Measurements from ENCODE around the gene PLXNC1.

The PLXNC1 gene

GRCh38 chr12:94178054-94178453, 29.7 kb downstream of the PLXNC1 start:
- Histone ChIP-seq H2BK12ac (ENCODE audit: low read length) (no peak overlapping the region), H3K36me3 (ENCODE audit: control insufficient read depth in 1 of 2, insufficient read depth in 2 of 2, low read length in 2 of 2) (no peaks in the 10 kb centered on the region), H2AFZ (ENCODE audit: insufficient read depth, low read length, poor library complexity) (no peak overlapping the region), H3K4me3 (ENCODE audit: low read depth, low read length) (no peak overlapping the region), H2AK5ac (ENCODE audit: low read length) (no peak overlapping the region), H3K27me3 (ENCODE audit: insufficient read depth, low read length) (no peaks in the 10 kb centered on the region), H3K4me1 (ENCODE audit: control insufficient read depth in 1 of 2, insufficient read depth in 2 of 2, low read length in 2 of 2) (peaks cover 0 to 2% of the 10 kb centered on the region in 2 experiments), H3K4me2 (ENCODE audit: low read length) (no peak overlapping the region), H2BK120ac (ENCODE audit: insufficient read depth, low read length, poor library complexity) (no peak overlapping the region), H3K9ac (ENCODE audit: low read length) (no peak overlapping the region), H3K27ac (ENCODE audit: low read depth, low read length) (no peak overlapping the region), H3K9me3 (ENCODE audit: insufficient read depth, low read depth, low read length) (no peaks in the 10 kb centered on the region), H4K91ac (ENCODE audit: low read depth, low read length) (no peak overlapping the region), H3K18ac (ENCODE audit: low read length) (no peak overlapping the region), H4K12ac (ENCODE audit: low read depth, low read length) (no peak overlapping the region), H3K4ac (ENCODE audit: low read depth, low read length) (no peak overlapping the region), H3K14ac (ENCODE audit: low read length) (no peak overlapping the region), H3K79me2 (ENCODE audit: control insufficient read depth, insufficient read depth, low read length, poor library complexity) (no peaks in the 10 kb centered on the region), H2BK5ac (ENCODE audit: low read depth, low read length, poor library complexity) (no peak overlapping the region), H4K8ac (ENCODE audit: low read depth, low read length) (no peak overlapping the region), H3K23ac (ENCODE audit: low read length) (no peak overlapping the region), H3K79me1 (ENCODE audit: low read length) (peaks cover 3% of the 10 kb centered on the region)
- DNase-seq, result no peak

- no peaks in the 10 kb centered on the region for H3K36me3 ChIP-seq (ENCODE audit: control insufficient read depth in 1 of 2, insufficient read depth in 2 of 2, low read length in 2 of 2)
- H2AK5ac ChIP-seq (ENCODE audit: low read length), result no peak overlapping the region
- H3K27me3 ChIP-seq (ENCODE audit: insufficient read depth, low read length), result no peaks in the 10 kb centered on the region
- no peak overlapping the region for H3K27ac ChIP-seq (ENCODE audit: low read depth, low read length)
- no peaks in the 10 kb centered on the region for H3K9me3 ChIP-seq (ENCODE audit: insufficient read depth, low read depth, low read length)
- H2AFZ ChIP-seq (ENCODE audit: insufficient read depth, low read length, poor library complexity), result no peak overlapping the region
- no peak overlapping the region for H4K12ac ChIP-seq (ENCODE audit: low read depth, low read length)
- WGBS (ENCODE audit: extremely low coverage, insufficient coverage, insufficient read length), result no CpG with 5 or more reads among the region's 3 CpGs
- no peaks in the 10 kb centered on the region for H3K79me1 ChIP-seq (ENCODE audit: low read length)
- H3K4me3 ChIP-seq (ENCODE audit: low read depth, low read length), result no peak overlapping the region
- H3K4me1 ChIP-seq (ENCODE audit: control insufficient read depth in 1 of 2, insufficient read depth in 2 of 2, low read length in 2 of 2), result no peaks in the 10 kb centered on the region
- DNase-seq, result no peak
- no peaks in the 10 kb centered on the region for H3K79me2 ChIP-seq (ENCODE audit: control insufficient read depth, insufficient read depth, low read length, poor library complexity)
- H3K18ac ChIP-seq (ENCODE audit: low read length), result no peak overlapping the region
- H2BK120ac ChIP-seq (ENCODE audit: insufficient read depth, low read length, poor library complexity), result no peak overlapping the region
- no peak overlapping the region for H3K14ac ChIP-seq (ENCODE audit: low read length)
- H3K4ac ChIP-seq (ENCODE audit: low read depth, low read length), result no peak overlapping the region
- no peak overlapping the region for H3K9ac ChIP-seq (ENCODE audit: low read length)
- no peak overlapping the region for H3K4me2 ChIP-seq (ENCODE audit: low read length)
- no peak overlapping the region for H2BK5ac ChIP-seq (ENCODE audit: low read depth, low read length, poor library complexity)
- no peak overlapping the region for H2BK12ac ChIP-seq (ENCODE audit: low read length)
- H4K8ac ChIP-seq (ENCODE audit: low read depth, low read length), result no peak overlapping the region
- no peak overlapping the region for H3K23ac ChIP-seq (ENCODE audit: low read length)
- no peak overlapping the region for H4K91ac ChIP-seq (ENCODE audit: low read depth, low read length)
Observed at GRCh38 chr12:94178882-94179281, 30.5 kb downstream of the PLXNC1 start.

GRCh38 chr12:94179723-94180122, 31.3 kb downstream of the PLXNC1 start:
- Histone ChIP-seq H3K27ac (ENCODE audit: low read depth, low read length) (no peak overlapping the region), H4K8ac (ENCODE audit: low read depth, low read length) (no peak overlapping the region), H2AFZ (ENCODE audit: insufficient read depth, low read length, poor library complexity) (no peak overlapping the region), H2AK5ac (ENCODE audit: low read length) (no peak overlapping the region), H3K9me3 (ENCODE audit: insufficient read depth, low read depth, low read length) (no peaks in the 10 kb centered on the region), H2BK120ac (ENCODE audit: insufficient read depth, low read length, poor library complexity) (no peak overlapping the region), H3K4ac (ENCODE audit: low read depth, low read length) (no peak overlapping the region), H4K12ac (ENCODE audit: low read depth, low read length) (no peak overlapping the region), H3K18ac (ENCODE audit: low read length) (no peak overlapping the region), H3K4me1 (ENCODE audit: control insufficient read depth in 1 of 2, insufficient read depth in 2 of 2, low read length in 2 of 2) (no peaks in the 10 kb centered on the region), H3K79me2 (ENCODE audit: control insufficient read depth, insufficient read depth, low read length, poor library complexity) (no peaks in the 10 kb centered on the region), H3K79me1 (ENCODE audit: low read length) (no peaks in the 10 kb centered on the region), H3K27me3 (ENCODE audit: insufficient read depth, low read length) (no peaks in the 10 kb centered on the region), H3K4me2 (ENCODE audit: low read length) (no peak overlapping the region), H4K91ac (ENCODE audit: low read depth, low read length) (no peak overlapping the region), H3K23ac (ENCODE audit: low read length) (no peak overlapping the region), H3K14ac (ENCODE audit: low read length) (no peak overlapping the region), H2BK12ac (ENCODE audit: low read length) (no peak overlapping the region), H2BK5ac (ENCODE audit: low read depth, low read length, poor library complexity) (no peak overlapping the region), H3K36me3 (ENCODE audit: control insufficient read depth in 1 of 2, insufficient read depth in 2 of 2, low read length in 2 of 2) (no peaks in the 10 kb centered on the region), H3K9ac (ENCODE audit: low read length) (no peak overlapping the region), H3K4me3 (ENCODE audit: low read depth, low read length) (no peak overlapping the region)
- no CpG with 5 or more reads among the region's 3 CpGs for WGBS (ENCODE audit: extremely low coverage, insufficient coverage, insufficient read length)
- DNase-seq, result no peak

- no peak overlapping the region for H2BK5ac ChIP-seq (ENCODE audit: low read depth, low read length, poor library complexity)
- no peak for DNase-seq
- no peak overlapping the region for H2BK120ac ChIP-seq (ENCODE audit: insufficient read depth, low read length, poor library complexity)
- no peak overlapping the region for H3K27ac ChIP-seq (ENCODE audit: low read depth, low read length)
- no peaks in the 10 kb centered on the region for H3K79me1 ChIP-seq (ENCODE audit: low read length)
- no peaks in the 10 kb centered on the region for H3K79me2 ChIP-seq (ENCODE audit: control insufficient read depth, insufficient read depth, low read length, poor library complexity)
- H3K4me3 ChIP-seq (ENCODE audit: low read depth, low read length), result no peak overlapping the region
- H3K9me3 ChIP-seq (ENCODE audit: insufficient read depth, low read depth, low read length), result no peaks in the 10 kb centered on the region
- no peak overlapping the region for H4K8ac ChIP-seq (ENCODE audit: low read depth, low read length)
- H3K36me3 ChIP-seq (ENCODE audit: control insufficient read depth in 1 of 2, insufficient read depth in 2 of 2, low read length in 2 of 2), result no peaks in the 10 kb centered on the region
- H2AFZ ChIP-seq (ENCODE audit: insufficient read depth, low read length, poor library complexity), result no peak overlapping the region
- no peak overlapping the region for H3K18ac ChIP-seq (ENCODE audit: low read length)
- H4K91ac ChIP-seq (ENCODE audit: low read depth, low read length), result no peak overlapping the region
- H3K27me3 ChIP-seq (ENCODE audit: insufficient read depth, low read length), result no peaks in the 10 kb centered on the region
- no peak overlapping the region for H3K14ac ChIP-seq (ENCODE audit: low read length)
- H3K4ac ChIP-seq (ENCODE audit: low read depth, low read length), result no peak overlapping the region
- WGBS (ENCODE audit: extremely low coverage, insufficient coverage, insufficient read length), result no CpG with 5 or more reads among the region's 6 CpGs
- H2BK12ac ChIP-seq (ENCODE audit: low read length), result no peak overlapping the region
- H2AK5ac ChIP-seq (ENCODE audit: low read length), result no peak overlapping the region
- H4K12ac ChIP-seq (ENCODE audit: low read depth, low read length), result no peak overlapping the region
- H3K4me1 ChIP-seq (ENCODE audit: control insufficient read depth in 1 of 2, insufficient read depth in 2 of 2, low read length in 2 of 2), result no peaks in the 10 kb centered on the region
- H3K4me2 ChIP-seq (ENCODE audit: low read length), result no peak overlapping the region
- H3K9ac ChIP-seq (ENCODE audit: low read length), result no peak overlapping the region
- H3K23ac ChIP-seq (ENCODE audit: low read length), result no peak overlapping the region
Observed at GRCh38 chr12:94180558-94181296, 32.4 kb downstream of the PLXNC1 start.
